GM19324 (cell line): ENCODE measurements around the gene PLCG2.

Experiments used
- ATAC-seq: cut with Tn5 transposase; IDR thresholded peaks from one replicate; pipeline ENCODE4 v1.9.1; 2021; ENCODE audit warnings: mild to moderate bottlenecking, moderate library complexity; ENCODE audit not compliant: unreplicated experiment, low FRiP score

The PLCG2 gene

GRCh38 chr16:81813648-81814047 is 34.6 kb downstream of the PLCG2 start:
- ATAC-seq, result no peak

- ATAC-seq, result no peak
These were observed 35.8 kb downstream of the PLCG2 start for GRCh38 chr16:81814751-81815428.

DNA sequence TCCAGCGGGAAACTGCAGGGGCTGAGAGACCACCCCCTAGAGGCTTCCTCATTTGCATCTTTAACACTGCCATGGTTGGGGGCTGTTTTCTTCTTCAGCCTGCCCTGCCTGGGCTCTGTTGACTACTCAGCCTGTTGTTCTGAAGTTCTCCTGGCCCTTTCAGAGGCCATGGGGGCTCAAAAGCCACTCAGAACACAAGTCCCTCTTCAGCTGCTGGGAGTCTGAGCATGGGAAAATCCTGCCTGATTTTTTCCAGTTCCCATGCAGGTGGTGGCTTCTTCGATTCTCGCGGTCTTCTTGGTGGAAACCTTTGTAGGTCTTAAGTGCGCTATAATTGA is 36.3 kb downstream of the PLCG2 start:
- ATAC-seq, result no peak

DNA sequence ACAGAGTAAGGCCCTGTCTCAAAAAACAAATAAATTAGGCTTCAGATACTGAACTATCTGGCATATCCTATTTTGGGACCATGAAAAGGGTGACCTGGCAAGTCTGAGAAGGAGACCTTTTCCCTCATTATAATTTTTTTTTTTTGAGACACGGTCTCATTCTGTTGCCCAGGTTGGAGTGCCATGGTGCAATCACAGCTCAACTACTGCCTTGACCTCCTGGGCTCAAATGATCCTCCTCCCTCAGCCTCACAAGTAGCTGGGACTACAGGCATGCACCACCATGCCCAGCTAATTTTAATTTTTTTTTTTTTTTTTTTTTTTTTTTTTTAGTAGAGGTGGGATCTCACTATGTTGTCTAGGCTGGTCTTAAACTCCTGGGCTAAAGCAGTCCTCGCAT is 37.3 kb downstream of the PLCG2 start:
- ATAC-seq, result no peak

DNA sequence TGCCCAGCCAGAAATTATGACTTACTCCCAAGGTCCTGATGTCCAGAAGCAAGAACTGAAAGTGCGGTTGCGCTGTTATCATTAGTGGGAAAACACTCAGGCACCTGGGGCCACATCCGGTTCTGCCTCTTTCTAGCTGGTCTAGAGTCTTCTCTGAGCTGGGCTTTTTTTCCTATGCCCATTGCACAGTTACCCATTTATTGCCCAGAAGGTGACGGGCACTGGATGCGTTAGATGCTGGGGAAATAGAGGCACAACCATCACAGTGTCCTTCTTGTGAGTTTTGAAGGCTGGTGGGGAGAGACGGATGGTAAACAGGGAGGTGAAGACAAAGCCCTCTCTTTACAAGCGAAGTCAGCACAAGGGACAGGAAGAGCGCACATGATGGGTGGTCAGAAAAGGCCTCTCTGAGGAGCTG is 37.7 kb downstream of the PLCG2 start:
- ATAC-seq, result no peak

DNA sequence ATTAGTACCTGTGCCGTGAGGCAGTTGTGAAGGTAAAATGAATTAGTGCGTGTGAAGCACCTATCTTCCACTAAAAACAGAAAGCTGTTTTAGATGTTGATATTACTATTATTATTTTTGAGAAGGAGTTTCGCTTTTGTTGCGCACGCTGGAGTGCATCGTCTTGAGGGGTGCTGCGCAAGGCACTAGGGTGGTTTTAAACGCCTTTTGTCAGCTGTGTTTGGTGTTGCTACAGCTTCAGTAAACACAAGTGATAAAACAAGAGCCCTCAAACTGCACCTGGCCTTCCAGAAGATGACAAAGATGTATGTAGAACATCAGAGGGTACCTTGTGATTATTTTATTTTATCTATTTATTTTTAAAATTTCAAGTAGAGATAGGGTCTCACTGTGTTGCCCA is 38.2 kb downstream of the PLCG2 start:
- ATAC-seq, result no peak

- no peak for ATAC-seq
These were observed 38.9 kb downstream of the PLCG2 start for GRCh38 chr16:81817789-81818567.

- no peak for ATAC-seq
These were observed 39.4 kb downstream of the PLCG2 start for GRCh38 chr16:81818568-81818896.

GRCh38 chr16:81818905-81819304 is 39.8 kb downstream of the PLCG2 start:
- no peak for ATAC-seq

DNA sequence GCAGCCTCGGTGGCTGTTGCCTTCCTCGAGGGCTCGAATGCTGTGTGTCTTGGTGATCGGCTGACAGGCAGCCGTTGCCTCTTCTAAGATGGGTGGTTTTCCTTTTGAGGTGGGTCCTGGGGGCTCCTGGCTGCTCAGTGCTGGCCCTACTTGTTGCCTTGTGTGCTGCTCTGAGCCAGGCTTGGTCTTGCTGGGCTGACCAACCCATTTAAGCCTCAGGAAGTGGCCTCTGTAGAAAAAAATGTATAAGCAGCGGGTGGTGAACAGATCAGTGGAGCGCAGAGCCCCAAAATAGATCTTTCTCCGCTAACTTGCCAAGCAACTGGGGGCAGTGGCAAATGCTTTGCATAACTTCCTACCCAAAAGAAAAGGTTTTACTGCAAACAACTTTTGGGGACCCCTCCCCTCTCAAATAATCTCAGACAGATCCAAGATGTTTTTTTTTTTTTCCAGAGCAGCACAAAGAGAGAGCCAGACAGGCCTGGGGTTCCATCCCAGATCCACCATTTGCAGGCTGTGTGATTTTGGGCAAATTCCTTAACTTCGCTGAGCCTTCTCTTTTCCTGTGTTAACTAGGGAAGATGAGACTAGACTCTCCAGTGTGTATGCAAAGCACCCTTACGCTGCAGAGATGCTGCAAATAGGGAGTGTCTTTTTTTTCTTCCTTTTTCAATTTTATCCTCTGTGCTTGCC is 42.5 kb downstream of the PLCG2 start:
- peak; percentile 55 for ATAC-seq

- peak; percentile 58 for ATAC-seq
These were observed 44.0 kb downstream of the PLCG2 start for GRCh38 chr16:81823111-81823510.

- no peak for ATAC-seq
These were observed 44.6 kb downstream of the PLCG2 start for GRCh38 chr16:81823734-81824133.

- ATAC-seq, result no peak
These were observed 47.4 kb downstream of the PLCG2 start for GRCh38 chr16:81826523-81826922.

DNA sequence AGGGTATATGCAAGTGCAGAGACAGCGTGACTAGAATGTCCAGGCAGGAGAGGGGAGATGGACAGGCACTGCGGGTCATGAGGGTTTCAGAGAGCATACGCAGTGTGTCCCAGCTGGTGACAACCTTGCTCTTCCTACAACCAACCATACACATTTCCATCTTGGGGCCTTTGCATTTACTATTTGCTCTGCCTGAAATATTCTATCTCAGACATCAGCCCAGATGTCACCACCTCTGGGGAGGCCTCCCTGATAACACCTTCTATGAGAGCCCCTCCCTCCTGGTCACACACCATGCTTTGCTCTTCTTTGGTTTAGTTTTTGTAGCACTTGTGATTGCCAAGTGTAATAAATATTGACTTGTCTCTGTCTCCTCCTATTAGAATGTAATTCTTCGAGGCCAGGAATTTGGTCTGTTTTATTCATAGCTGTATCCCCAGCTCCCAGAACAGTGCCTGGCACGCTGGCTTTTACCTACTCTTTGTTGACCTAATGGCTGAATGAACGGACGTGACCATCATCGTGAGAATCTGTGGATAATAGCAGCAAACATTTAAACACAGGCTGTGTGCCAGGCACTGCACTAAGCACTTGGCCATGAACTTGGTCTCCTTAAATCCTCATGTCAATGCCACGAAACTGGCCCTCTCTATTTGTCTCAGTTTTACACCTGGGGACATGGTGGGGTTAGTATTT is 51.9 kb downstream of the PLCG2 start:
- ATAC-seq, result no peak

DNA sequence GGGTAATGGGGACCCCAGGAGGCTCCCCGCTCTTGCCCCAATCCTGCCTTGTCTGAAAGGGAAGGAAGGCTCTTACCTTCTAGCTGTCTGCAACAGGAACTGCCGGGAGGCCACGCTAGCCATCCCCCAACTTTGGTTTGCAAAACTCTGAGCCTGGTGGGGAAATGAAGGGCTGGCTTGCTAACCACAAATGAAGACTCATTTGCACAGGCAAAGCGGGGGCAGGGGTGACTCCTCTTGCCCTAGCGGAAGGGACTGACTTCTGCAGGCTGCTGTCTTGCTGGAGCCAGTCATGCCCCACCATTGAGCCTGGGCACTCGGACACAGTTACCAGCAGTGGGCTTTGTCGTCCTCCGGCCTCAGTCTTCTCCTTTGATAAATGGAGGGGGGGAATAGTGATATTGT is 52.6 kb downstream of the PLCG2 start:
- ATAC-seq, result peak; percentile 76

GRCh38 chr16:81832801-81833547 is 53.9 kb downstream of the PLCG2 start:
- ATAC-seq, result no peak

GRCh38 chr16:81833751-81834150 is 54.7 kb downstream of the PLCG2 start:
- no peak for ATAC-seq

GRCh38 chr16:81834868-81835267 is 55.8 kb downstream of the PLCG2 start:
- no peak for ATAC-seq

DNA sequence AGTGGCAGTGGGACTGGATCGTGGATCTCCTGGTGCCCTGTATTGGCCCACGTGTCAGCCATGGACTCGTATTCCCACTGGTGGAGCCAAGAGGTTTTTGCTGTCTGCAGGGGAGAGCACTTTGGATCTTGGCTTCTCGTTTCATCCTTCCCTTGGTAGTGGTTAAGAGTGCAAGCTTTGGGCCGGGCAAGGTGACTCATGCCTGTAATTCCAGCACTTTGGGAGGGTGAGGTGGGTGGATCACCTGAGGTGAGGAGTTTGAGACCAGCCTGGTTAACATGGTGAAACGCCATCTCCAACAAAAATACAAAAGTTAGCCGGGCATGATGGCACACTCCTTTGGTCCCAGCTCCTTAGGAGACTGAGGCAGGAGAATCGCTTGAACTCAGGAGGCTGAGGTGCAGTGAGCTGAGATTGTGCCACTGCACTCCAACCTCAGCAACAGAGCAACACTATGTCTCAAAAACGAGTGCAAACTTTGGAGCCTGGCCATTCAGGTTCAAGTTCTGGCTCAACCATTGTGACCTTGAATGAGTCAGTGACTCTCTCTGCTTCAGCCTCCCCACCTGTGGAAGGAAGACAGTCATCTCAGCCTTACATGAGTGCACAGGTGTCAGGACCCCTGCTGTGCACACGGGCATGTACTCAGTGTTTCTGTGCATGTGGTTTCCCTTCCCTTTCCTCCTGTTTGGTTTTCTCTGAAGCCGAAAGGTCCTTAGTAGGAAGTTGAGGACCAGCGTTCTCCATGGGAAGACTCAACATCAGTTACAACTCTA is 57.4 kb downstream of the PLCG2 start:
- peak; percentile 28 for ATAC-seq

DNA sequence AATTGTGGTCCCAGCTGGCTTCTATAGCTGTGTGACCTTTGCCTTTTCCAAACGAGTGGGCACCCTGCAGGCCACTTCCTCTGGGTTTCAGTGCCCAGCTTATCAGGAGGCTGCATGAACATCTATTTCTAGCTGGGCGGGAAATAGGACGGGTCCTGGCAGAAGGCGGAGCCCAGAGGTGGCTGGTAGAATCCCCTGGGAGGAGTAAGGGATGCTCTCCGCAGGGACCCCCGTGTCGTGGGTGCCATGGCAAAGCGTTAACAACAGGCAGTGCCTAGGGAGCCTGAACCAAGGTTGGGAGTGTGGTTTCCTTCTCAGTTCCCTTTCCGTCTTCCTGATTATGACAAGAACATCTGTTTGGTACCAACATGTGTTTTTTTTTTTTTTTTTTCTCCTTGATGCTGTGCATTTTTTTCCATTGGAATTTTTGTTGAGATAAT is 58.2 kb downstream of the PLCG2 start:
- no peak for ATAC-seq
